CMK (cell line): ENCODE measurements around the gene SHMT2.
"Not testable (repeated sequence)": the region's sequence is repeated elsewhere in the genome, so short reads cannot be mapped to it uniquely, and the experiment has no call there.

Experiments used
- DNase-seq: peaks from one replicate; pipeline ENCODE4 v3.0.0-alpha.2; 2010; ENCODE audit warnings: low read depth

SHMT2 gene

DNA sequence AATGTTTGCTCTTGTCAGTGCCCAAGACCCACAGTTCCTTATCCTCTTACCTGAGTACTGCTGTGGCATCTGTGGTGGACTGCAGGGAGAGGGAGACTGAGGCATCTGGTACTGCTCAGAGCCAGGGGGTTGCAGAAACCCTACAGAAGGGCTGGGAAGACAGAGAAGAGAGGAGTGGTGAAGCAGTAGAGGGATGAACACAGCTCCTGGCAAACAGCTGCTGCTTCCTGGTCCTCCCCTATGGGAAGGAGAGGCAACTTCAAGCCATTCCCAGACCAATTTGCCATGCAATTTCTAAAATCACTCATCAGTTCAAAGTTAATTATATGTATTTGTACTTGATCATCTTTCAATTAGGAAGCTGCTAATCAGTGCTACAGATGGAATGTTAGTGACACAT is 37.2 kb downstream of the SHMT2 start:
- DNase-seq: no peak

DNA sequence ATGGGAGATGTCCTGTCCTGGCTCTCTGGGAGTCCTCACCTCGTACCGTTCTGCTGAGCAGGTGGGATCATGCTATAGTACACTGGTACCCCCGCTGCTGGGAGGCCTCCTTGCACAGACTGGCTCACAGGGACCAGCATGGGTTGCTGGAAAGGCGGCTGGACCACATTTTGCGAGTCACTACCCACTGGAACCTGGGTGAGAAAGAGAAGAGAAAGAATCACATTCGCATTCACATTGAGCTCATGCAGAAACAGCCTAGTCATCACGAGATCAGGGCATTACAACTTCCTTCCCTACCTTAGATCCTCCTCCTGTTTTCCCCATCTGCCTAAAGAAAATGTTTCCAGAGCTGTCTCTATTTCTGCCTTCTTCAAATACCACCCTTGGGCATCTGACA is 38.8 kb downstream of the SHMT2 start:
- DNase-seq: no peak

DNA sequence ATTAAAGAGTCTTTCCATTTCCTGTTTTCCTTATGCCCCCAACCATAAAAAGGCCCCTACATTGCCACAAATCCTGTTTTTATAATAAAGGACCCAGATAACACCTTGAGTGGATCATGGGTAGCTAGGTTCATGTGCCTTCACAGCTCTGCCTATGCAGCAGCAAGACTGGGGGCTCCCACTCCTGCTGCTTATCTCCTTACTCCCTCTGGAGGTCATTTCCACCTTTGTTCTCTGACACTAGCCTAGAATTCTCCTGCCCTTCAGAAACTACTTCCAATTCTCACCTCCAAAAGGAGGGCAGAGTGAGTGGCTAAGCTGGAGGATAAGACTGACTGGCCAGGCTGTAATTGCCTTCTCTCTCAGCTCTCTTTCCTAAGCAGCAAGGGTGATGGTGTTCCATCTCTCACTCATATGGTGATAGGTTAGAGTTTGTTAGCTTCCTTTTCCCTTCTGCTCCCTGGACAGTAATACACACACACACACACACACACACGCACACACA is 41.5 kb downstream of the SHMT2 start:
- no peak for DNase-seq

DNA sequence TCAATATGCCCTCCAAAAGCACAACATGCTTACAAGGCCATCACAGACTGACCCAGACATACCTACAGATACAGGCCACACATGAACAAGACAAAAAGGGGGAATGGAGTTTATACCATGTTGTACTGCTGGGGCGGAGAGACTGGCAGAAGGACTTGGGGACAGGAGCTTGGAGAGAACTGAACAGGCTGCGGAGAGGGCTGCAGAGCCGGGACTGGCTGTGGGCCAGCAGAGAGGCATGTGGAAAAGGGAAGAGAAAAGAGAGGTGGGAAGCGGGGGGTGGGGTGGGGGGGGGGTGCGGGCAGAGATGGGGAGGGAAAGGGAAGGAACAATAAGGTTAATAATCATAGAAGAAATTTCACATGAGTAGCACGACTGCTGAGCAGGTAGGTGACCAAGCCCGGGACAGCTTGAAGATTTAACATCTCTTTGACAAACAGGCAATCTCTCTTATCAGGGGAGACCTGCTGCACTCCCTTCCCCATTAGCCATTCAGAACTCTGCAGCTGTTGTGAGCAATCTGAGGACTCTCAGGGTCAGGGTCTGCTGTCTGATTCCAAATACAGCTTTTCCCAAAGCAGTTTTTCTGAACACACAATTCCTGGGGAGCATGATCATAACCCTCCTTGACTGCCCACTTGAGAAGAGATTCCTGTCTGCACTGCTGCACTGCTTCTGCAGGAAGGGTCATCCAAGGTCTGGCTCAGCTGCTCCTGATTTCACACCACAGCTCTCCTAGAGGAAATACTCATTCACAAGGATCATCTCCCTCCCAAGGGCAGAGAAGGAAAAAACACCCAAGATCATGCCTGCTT is 43.0 kb downstream of the SHMT2 start:
- DNase-seq: no peak

DNA sequence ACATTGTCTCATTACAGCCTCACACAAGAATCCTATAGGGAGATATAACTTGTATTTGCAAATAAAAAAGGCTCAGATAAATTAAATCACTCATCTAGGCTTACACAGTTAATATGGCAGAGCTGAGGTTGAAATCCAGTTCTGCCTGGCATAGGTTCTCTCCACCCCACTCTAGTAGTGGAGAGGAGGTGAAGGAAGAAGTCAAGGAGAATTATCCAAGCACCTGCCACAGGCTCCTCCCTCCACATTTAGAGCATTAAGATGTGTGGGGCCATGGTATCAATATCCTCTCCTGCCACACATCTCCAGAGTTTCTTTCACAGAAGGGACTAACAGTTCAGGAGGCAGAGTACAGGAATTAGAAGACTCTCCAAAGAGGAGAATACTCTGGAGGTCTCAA is 44.0 kb downstream of the SHMT2 start:
- DNase-seq: no peak

DNA sequence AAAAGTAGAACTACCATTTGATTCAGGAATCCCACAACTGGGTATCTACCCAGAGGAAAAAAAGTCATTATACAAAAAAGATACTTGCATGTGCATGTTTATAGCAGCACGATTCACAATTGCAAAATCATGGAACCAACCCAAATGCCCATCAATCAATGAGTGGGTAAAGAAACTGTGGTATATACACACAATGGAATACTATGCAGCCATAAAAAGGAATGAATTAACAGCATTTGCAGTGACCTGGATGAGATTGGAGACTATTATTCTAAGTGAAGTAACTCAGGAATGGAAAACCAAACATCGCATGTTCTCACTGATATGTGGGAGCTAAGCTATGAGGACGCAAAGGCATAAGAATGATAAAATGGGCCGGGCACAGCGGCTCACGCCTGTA is 46.7 kb downstream of the SHMT2 start:
- DNase-seq: not testable (repeated sequence)

DNA sequence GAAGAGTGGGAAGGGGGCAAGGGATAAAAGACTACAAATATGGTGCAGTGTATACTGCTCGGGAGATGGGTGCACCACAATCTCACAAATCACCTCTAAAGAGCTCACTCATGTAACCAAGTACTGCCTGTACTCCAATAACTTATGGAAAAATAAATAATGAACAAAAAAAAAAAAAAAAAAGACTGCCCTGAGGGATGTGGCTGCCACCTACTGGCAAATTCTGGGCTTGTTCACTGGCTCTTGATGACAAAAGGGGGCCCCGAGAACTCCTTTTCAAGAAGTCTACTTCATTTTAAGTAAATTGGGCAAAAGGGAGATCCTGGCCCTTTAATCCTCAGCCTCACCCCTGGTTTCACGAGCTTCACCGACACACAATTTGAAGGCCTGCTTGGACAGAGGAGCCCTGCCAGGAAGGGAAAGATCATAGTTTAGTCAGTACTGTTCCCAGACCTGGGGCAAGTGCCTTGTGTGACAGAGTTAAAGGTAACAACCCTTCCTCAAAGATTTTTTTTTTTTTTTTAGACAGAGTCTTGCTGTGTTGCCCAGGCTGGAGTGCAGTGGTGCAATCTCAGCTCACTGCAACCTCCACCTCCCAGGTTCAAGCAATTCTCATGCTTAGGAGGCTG is 47.5 kb downstream of the SHMT2 start:
- no peak for DNase-seq

DNA sequence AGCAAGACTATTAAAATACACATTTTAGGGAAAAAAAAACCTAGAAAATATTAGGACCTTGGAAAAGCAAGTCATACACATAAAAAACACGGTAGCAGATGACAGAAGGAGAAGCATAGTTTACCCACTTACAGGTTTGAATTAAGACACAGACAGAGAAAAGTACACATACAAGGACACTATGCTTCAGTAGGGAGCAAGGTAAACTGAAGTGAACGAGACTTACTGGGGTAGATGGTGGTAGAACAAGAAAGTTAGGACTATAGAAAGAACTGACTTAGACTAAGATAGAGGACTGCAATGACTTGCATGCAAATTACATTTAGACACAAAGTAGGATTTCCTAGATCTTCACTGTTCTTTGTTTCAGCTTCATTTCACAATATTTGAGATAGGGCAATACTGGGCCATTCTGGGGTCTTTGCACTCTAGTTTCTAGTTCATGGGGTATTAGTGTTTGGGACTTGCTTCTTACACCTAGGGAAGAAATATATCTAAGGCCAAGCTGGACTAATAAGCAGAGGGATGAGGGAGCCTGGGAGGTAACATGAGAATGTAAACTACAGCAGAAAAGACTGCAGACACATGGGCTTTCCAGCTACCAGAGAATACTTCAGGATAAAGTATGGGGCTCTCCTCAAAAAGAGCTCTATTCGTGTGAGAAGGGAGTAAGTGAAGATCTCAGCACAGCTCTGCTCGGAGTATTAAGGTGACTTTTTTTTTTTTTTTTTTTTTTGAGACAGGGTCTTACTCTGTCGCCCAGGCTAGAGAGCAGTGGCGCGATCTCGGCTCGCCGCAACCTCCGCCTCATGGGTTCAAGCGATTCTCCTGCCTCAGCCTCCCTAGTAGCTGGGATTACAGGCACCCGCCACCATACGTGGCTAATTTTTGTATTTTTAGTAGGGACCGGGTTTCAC is 49.2 kb downstream of the SHMT2 start:
- DNase-seq: no peak

DNA sequence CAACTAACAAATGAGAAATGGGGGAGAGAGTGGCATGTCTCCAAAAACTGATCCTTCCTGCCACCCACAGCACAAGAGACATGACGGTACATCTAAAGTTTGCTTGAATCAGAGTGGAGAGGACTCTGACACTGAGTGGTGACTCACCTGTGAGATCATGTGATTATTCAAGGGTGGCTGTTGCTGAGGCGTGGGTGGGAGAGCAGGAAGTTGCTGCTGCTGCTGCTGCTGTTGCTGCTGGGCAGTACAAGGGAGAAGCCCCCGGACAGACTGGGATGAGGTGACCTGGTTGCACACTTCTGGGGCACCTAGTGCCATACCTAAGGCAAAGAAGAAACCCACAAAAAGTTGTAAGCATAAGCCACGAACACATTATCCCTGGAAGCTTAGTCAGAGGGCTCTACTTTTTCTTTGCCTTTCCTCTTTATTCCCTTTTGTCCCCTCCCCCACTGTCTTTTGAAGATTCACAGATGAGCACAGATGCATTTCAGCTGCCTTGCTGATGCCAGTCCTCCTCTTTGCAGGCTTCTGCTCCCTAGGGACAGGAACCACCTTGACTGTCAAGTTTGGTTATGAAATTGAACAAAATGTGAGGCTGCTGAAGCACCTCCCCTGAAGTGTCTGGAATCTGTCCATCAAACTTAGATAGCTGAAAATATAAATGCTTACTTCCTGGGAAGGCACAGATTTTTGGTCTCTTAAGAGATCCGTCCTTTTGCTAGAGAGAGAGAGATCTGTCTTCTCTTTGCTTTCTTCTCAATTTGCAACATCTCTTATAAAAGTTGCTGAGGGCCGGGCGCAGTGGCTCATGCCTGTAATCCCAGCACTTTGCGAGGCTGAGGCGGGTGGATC is 50.9 kb downstream of the SHMT2 start:
- no peak for DNase-seq

DNA sequence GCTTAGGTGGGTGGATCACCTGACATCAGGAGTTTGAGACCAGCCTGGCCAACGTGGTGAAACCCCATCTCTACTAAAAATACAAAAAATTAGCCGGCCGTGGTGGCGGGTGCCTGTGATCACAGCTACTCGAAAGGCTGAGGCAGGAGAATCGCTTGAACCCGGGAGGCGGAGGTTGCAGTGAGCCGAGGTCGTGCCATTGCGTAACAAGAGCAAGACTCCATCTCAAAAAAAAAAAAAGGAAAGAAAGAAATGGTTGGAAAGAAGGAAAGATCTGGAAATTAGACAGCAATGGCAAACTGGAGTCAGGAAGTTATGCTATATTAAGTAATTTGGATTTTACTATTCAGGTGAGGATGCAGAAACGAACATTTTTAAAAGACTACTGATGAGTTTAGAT is 52.6 kb downstream of the SHMT2 start:
- DNase-seq: not testable (repeated sequence)
